ENCODE data around the gene WNT11.

DNA sequence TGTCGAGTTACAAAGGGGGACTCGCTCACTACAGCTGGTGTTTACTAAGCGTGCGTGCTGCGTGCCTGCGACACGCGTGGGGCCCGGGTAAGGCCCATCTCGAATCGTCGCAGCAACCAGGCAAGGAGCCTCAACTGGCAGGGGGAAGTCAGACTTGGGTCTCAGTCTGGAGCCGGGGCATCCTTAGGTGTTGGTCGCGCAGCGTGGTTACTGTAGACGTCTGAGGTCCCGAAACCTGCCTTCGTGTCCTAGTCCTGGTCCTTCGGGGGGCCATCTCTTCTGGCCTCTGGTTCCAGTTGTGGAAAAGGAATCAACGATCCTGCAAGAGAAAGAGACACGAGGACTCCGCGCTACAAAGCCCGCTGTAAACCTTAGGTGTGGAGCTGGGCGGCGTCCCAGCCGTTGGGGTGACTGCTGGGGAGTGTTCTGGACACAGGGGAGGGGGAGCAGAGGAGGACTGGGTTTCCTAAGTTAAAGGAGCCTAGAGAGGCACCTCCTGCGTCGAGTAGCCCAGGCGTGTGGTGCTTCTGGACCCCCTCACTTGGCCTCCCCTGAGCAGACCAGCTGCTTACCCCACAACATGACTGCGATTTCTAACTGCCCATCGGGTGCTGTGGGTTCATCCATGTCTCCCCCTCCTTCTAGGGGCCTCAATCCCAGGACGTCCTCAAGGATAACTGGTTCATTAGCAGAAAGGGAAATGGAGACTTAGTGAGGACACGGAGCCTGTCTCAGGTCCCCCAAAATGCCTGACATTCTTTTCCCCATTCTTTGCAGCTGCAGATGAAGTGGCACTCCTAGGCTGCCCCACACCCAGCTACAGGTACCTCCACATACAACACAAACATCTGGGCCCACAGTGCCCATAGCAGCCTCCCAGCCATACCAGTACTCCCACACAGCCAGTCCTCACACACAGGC, 4.9 kb upstream of the WNT11 start:
- no peak for TF ChIP-seq EZH2 (IDR thresholded peaks at IDR 0.05; ENCODE audit: low read depth)
- TF ChIP-seq, protein P1, sequence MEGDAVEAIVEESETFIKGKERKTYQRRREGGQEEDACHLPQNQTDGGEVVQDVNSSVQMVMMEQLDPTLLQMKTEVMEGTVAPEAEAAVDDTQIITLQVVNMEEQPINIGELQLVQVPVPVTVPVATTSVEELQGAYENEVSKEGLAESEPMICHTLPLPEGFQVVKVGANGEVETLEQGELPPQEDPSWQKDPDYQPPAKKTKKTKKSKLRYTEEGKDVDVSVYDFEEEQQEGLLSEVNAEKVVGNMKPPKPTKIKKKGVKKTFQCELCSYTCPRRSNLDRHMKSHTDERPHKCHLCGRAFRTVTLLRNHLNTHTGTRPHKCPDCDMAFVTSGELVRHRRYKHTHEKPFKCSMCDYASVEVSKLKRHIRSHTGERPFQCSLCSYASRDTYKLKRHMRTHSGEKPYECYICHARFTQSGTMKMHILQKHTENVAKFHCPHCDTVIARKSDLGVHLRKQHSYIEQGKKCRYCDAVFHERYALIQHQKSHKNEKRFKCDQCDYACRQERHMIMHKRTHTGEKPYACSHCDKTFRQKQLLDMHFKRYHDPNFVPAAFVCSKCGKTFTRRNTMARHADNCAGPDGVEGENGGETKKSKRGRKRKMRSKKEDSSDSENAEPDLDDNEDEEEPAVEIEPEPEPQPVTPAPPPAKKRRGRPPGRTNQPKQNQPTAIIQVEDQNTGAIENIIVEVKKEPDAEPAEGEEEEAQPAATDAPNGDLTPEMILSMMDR (conservative IDR thresholded peaks at IDR 0.05), result no peak

All from PC-9 (cell line).